Endometrial microvascular endothelial cells (primary cell): ENCODE measurements around the gene DFFB. TPM values are rescaled to one million over a fixed set of nuclear protein-coding genes. Genes with fewer than 3 reads are reported as not detected.

Experiments used
- in situ Hi-C: cut with HindIII; loops from 2 replicates; pipeline ENCODE4 v1.10.0; 2017; ENCODE audit warnings: low sequenced_read_pairs, low pct_unique_long_range_greater_than_20kb; ENCODE audit errors: inconsistent ontology term
- total RNA-seq: library from RNA; depleted of rRNA; stranded (reverse); fragments of >200 nt; gene quantifications from one replicate; pipeline ENCODE4 v1.2.3, GENCODE V29; 2015; ENCODE audit errors: inconsistent ontology term

DFFB gene
- total RNA-seq, 1 donor from 2014 or later, result 20.2 TPM

- in situ Hi-C loops, result no loop called here
These were observed 75.1 kb downstream of the DFFB start for GRCh38 chr1:3932156-3932919.

Other genes with a start within 250 kb of the DFFB start
- gene MEGF6, start 246.0 kb upstream of the DFFB start, total RNA-seq, result 2.0 TPM
- 35.4 TPM for gene TPRG1L, start 232.5 kb upstream of the DFFB start, total RNA-seq
- 26.4 TPM for gene WRAP73, start 207.4 kb upstream of the DFFB start, total RNA-seq
- gene TP73, start 205.0 kb upstream of the DFFB start, total RNA-seq, result not detected
- gene CCDC27, start 105.0 kb upstream of the DFFB start, total RNA-seq, result not detected
- gene SMIM1, start 84.7 kb upstream of the DFFB start, total RNA-seq, result not detected
- gene LRRC47, start 61.0 kb upstream of the DFFB start, total RNA-seq, result 37.0 TPM
- 25.3 TPM for gene CEP104, start 265 bp upstream of the DFFB start, total RNA-seq
- 43.7 TPM for gene C1orf174, start 42.8 kb downstream of the DFFB start, total RNA-seq